ENCODE data around the gene CLIC3.
"Not testable (repeated sequence)": the region's sequence is repeated elsewhere in the genome, so short reads cannot be mapped to it uniquely, and the experiment has no call there.

Gene CLIC3

DNA sequence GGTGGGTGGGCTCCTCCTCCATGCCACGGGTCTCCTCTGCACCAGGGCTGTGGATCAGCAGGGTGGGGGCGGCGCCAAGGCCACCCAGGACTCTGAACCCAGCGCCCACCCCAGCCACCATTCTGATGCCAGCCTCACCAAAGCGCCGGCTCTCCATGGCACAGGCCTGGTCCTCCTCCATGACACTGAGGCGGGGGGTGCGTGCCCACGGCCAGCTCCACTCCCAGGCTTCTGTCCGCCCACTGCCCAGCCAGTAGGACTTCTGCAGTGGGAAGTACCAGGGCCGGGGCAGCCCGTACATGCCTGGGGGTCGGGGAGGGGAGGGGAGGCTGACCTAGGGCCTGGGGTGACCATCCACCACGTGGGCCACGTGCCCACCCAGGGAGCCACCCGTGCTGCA lies 20.1 kb upstream of the CLIC3 start:
- no peak for DNase-seq

DNA sequence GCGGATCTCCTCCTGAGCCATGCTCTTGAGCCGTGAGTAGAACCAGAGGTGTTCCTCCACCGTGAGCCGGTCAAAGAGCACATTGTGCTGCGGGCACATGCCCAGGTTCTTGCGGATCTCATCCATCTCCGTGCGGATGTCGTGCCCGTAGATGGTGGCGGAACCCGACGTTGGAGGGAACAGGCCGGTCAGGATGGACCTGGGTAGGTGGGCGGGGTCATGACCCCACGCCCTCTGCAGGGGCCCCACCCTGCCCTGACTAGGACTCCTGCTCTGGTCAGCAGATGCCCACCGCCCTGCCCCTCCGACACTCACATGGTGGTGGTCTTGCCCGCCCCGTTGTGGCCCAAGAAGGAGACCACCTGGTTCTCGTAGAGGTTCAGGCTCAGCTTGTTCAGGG lies 19.6 kb upstream of the CLIC3 start:
- DNase-seq: no peak

DNA sequence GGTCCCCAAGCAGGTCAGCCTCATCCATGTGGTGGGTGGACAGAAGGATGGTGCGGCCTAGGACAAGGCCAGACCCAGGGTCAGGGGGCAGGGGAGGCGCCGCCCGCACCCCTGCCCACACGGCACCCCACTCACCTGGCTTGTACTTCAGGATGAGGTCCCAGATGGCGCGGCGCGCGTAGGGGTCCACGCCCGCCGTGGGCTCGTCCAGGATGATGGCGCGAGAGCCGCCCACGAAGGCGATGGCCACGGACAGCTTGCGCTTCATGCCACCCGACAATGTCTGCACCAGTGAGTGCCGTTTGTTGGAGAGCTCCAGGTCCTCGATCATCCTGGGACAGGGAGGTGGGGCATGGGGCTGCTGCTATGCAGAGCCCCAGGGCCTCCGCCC lies 19.2 kb upstream of the CLIC3 start:
- no peak for DNase-seq

DNA sequence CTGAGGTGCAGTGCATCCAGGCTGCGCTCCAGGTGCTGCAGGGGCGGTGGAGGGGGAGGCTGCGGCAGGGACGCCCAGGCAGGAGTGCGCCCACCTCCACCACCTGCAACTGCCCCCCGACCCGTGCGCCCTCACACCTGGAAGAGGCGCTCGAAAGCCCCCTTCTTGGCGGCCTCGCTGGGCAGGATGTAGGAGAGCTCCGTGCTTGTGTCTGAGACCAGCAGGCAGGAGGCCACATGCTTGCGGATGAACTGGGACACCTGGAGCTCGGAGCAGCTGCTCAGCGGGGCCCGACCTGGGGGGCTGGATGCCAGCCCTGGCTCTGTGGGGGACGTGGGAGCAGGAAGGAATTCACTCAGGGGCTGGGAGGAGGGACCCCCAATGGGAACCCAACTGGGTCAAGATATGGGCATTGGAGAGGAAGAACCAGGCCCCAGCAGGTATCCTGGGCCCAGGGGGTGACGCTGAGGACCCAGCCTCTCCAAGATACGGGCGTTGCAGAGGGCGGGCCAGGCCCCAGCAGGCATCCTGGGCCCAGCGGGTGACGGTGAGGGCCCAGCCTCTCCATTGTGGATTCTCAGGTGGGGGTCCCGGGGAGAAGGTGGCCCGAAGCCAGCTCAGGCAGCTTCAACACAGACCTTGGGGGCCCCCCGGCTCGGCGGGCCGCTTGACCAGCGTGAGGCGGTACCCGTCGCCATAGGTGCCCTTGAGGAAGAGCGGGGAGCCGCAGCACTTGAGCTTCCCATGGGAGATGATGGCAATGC lies 18.6 kb upstream of the CLIC3 start:
- no peak for DNase-seq

DNA sequence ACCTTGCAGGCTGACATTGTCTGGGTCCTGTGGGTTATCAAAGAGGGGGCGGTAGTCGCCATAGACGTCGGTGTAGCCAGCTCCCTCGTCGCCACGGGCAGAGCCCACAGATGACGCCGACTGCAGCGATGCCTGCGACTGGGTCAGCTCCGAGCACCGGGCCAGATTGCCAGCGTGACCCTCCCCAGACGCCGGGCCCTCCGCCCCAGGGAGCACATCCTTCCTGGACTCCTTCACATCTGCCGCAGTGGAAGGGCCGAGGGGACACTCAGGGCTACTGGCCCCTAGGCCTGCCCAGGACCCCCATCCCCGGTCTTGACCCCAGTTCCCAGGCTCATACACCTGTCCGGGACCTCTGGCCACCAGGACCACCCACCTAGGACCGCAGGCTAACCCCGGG lies 17.8 kb upstream of the CLIC3 start:
- no peak for DNase-seq

DNA sequence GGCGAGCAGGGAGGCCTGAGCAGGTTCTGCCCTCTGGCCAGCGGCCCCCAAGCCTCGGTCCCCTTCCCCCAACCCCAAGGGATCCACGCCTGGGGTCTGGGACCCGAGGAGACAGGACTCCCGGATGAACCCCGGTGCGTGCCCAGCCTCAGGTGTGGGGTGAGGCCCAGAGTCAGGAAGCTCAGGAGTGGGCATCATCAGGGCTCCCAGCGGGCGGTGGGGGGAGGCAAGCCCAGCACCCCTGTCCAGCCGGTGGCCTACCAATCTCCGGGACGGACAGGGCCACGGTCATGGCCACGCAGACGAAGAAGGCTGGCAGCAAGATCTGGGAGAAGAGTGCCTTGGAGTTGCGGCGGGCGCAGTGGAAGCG lies 17.2 kb upstream of the CLIC3 start:
- DNase-seq: no peak

DNA sequence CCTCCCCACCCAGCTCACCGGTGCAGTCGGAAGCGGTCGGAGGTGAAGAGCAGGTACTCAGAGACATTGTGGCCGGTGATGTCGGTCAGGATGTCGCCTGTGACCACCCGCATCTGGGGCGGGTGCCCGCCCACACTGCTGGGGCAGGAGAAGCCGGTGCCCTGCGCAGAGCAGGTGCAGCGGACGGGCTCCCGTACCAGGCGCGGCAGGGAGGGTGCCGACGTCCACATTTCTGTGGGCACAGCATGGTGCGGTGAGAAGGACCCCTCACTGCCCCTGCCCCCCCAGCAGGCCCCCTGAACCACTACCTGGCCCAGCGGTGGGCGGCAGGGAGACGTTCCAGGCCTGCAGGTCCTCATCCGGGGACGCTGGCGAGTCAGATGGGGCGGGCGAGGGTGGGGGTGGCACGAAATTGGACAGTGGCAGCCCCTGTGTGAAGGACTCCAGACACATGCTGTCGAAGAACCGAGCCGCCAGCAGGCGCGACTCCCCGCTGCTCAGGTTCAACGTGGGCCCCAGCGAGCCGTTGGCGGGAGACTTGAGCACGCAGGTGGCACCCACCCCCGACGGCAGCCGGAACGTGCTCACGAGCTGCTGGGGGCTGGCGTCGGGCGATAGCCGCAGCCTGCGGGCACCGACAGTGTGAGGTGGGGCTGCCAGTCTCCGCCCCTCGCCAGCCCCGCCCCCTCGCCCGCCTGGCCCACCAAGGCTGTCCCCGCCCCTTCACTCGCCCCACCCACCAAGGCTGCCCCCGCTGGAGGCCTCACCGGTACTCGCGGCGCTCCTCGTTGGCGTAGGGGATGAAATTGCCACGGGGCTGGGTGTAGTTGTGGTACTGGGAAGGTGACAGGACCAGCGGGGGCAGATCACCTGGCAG lies 16.6 kb upstream of the CLIC3 start:
- DNase-seq: no peak

DNA sequence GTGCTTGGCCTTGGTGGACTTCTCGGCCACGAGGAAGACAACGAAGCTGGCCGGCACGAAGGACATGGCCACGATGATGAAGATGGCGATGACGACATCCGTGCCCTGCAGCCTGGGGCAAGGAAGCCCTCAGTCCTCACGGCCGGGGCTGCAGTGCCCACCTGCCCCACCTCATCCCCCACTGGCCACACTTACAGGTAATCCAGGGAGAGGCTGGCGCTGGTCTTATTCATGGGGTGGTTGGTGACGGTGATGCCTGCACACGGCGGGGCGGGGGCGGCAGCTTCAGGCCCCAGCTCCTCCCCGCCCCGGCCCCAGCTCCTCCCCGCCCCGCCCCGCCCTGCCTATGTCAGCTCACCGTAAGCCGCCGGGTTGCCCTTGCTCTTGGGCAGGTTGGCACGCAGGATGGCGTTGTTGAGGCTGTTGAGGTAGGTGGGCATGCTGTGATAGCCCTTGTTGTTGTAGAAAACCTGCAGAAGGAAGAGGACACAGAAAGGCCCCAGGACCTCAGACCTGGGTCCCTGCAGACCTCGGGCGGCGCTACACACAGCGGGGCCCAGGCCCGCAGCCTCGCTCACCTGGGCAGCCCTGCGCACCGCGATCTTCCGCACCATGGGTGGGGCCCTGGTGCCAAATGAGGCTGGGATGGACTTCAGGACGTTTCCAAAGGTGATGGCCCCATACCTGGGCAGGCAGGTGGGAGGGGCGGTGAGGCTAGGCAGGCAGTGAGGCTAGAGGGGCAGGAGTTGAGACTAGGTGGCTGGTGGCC lies 15.7 kb upstream of the CLIC3 start:
- no peak for DNase-seq

DNA sequence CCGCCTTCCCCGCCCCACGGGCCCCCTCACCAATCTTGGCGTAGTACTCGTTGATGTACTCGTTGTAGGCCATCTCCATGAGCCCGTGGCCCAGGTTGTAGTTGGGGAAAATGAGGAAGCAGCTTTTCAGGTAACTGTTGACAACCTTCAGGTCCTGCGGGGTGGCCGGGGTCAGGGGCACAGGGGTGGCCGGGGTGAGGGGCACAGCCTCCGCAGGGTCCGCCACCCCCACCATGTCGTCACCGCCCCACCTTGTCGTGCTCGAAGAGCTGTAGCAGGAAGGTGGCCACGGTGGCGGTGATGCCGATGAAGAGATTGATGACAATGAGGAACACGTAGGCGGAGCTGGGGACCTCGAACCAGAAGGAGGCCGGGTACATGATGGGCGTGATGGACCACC lies 14.8 kb upstream of the CLIC3 start:
- DNase-seq: no peak

DNA sequence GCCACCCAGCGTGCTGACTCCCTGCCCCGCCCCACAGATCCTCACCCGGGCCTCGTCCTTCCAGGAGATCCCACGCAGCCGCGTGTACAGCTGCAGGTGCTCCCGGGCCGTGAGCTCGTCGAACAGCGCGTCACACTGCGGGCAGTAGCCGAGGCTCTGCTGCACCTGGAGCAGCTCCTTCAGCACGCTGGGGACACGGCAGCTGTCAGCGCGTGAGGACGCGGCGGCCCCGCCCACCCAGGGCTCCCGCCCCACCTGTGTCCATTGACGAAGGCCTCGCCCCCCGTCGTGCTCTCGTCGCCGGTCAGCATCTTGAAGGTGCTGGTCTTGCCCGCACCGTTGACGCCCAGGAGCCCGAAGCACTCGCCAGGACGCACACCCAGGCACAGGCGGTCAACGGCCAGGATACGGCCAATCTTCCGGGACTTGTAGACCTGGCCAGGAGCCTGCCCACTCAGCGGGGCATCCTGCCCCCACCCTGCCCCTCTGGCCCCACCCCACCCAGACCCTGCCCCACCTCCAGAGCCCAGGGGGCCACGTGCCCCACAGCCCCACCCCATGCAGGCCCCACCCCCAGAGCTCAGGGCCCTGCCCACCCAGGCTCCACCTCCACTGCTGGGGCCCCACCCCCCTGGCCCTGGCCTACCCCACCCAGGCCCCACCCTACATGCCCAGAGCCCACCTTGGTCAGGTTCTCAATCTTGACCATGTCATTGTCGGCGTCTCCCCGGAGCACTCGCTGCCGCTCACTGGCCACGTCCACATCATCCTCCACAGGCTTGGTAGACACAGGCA lies 13.8 kb upstream of the CLIC3 start:
- DNase-seq: no peak

DNA sequence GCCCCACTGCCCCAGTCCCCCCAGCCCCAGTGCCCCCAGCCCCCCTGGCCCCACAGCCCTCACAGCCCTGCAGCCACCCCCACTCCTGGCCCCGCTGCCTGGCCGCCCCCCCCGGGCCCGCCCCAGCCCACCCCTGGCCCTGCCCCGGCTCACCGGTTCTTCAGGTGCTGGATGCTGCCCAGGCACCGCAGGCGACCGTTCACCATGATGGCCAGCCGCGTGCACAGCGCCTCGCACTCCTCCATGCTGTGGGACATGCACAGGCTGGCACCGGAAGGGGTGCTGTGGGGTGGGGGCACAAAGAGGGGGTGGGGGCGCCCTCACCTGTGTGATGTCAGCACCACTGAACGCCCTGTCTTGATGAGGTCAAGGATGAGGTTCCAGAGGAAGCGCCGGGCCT lies 12.8 kb upstream of the CLIC3 start:
- no peak for DNase-seq

DNA sequence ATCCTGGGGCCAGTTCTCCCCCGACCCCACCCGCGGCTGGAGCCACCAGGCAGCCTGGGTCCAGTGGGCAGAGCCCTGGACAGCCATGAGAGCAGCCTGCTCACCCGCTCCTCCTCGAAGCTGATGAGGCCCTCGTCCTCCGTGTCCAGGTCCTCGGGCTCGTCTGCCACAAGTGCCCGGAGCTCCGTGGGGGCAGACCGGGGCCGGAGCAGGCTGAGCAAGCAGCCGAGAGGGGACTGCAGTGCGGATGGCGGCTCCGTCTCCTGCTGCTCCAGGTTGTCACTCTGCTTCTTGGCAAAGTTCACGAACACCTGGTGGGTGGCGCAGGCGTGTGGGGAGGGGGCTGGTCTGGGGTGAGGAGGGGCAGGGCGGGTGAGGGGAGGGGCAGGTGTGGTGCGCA lies 11.9 kb upstream of the CLIC3 start:
- DNase-seq: no peak

DNA sequence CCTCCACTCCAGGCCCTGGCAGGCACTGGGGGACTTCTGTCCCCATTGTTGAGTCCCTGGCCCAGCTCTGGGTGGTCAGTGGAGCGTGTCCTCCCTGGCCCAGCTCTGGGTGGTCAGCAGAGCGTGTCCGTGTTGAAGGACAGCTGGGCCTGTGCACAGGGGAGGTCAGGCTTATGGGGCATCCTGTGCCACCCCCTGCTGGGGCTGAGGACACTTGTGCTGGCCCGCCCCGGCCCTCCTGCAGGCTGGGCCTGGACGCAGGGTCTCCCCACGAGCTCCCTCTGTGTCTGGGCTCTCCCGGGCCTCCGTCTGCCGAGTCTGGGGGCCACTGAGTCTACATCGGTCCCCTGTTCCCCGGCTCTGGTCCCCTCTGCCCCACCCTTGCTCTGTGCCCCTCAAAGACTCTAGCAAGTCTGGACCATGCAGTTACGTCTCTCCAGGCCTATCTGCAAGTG lies 11.5 kb upstream of the CLIC3 start:
- no peak for DNase-seq

DNA sequence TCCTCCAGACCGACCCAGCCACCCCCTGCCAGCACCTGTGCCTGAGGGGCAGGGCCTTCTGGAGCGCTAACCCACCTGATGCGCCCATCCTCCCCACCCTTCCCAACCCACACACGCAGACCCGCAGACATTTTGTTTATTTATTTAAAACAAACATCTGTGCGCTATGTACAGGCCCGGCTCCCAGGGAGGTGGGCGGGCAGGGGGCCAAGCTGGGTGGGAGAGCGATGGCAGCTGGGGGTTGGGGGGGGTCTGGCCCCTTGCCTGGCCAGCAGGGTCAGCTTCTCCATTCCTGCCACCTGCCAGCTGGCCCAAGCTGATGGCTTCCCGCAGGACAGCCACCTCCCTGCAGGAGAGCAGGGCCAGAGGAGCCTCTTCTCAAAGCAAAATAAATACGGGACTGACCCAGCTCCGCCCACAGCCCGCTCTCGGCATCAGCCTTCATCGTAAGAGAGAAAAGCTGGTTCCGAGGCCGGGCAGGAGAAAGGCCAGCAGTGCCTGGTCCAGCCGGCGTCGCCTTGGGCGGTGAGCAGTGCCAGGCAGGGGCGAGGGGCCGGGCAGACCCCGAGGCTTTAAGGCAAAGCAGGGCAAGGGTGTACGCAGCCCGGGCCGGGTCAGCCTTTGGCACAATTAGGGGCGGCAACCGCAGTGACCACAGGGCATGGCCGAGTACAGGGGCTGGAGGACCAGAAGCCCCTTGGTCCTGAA lies 10.9 kb upstream of the CLIC3 start:
- DNase-seq: no peak

DNA sequence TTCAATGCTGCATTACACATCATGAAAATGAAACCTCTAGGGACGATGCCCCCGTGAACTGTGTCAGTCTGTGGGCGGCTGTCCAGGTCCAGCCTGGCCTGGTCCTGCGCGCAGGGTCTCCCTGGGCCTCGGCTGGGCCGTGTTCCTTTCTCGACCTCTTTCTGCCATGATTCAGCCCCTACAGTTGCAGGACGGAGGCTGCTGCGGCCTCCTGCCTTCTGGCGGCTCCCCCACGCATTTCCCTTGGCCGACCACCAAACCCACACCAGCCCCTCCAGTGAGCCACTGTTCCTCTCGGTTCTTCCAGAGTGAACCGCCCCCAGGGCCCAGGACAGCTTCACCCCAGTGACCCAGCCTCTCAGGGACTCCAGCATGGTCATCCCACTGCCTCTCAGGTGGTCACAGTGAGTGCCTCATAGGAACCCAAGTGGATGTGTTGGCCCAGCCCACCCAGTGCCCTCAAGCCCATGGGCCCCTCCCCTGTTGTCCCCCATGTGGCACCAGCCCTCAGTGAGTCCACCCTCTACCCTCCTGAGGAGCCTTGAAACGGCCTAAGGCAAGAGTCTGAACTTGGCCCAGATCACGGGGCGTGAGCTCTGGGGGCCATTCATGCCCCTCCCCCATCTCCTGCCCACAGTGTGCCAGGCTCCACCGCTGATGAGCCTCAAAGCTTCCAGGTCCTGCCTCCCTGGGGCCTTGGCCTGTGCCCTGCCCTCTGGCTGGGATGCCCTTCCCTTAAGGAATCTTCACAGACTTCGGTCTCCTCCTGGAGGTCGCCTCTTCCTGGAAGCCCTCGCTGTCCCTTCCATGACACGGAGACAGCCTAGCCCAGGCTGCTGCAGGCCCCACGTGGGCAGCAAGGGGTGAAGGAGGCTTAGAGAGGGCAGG lies 10.0 kb upstream of the CLIC3 start:
- no peak for DNase-seq

DNA sequence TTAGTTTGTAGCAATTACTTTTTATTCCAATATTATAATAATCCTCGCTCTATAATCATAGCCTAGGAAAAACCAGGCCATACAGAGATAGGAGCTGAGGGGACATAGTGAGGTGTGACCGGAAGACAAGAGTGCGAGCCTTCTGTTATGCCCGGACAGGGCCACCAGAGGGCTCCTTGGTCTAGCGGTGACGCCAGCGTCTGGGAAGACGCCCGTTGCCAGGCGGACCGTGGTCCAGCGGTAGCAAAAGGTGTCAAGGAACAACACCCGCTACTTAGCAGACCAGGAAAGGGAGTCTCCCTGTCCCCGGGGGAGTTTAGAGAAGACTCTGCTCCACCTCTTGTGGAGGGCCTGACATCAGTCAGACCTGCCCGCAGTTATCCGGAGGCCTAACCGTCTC lies 7.9 kb upstream of the CLIC3 start:
- not testable (repeated sequence) for DNase-seq

DNA sequence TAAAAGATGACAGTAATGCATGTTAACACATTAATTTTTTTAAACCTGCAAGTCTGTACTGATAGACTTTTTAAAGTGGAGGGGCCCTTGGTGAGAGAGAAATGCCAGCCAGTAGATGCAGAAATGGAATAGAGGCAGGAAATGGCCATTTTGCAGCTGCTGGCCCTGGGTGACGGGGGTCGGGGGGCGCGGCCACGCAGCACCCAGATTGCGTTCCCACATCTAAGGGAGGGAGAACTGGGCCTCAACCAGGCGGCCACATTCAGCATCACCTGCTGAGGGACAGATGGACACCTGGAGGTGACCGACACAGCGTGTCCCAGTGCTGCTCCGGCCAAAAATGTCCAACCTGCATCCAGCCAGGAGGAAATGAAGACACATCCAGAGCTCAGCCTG lies 6.3 kb upstream of the CLIC3 start:
- DNase-seq: no peak

DNA sequence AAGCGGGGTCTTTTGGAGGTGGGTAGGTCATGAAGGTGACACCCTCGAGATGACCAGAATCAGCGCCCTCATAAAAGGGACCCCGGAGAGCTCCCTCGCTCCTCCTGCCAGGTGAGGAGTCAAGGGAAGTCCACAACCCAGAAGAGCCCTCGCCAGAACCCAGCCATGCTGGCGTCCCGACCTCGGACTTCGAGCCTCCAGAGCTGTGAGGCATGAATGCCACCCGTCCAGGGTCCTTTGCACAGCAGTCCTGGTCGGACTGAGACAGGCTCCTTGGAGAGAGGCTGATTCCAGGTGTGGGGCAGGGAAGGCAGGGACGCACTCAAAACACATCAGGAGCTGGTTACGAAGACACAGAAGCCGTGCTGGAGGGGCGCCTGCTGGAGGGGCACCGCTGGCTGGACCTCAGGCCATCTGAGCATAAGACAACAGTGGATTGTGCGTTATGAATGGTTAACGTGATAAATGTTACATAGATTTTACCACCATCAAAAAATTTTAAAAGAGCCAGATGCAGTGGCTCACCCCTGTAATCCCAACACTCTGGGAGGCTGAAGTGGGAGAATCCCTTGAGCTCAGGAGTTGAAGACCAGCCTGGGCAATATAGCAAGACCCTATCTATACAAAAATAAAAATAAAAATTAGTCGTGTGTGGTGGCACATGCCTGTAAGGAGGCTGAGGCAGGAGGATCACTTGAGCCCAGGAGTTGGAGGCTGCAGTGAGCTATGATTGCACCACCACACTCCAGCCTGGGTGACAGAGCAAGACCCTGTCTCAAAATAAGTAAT lies 5.7 kb upstream of the CLIC3 start:
- no peak for DNase-seq

DNA sequence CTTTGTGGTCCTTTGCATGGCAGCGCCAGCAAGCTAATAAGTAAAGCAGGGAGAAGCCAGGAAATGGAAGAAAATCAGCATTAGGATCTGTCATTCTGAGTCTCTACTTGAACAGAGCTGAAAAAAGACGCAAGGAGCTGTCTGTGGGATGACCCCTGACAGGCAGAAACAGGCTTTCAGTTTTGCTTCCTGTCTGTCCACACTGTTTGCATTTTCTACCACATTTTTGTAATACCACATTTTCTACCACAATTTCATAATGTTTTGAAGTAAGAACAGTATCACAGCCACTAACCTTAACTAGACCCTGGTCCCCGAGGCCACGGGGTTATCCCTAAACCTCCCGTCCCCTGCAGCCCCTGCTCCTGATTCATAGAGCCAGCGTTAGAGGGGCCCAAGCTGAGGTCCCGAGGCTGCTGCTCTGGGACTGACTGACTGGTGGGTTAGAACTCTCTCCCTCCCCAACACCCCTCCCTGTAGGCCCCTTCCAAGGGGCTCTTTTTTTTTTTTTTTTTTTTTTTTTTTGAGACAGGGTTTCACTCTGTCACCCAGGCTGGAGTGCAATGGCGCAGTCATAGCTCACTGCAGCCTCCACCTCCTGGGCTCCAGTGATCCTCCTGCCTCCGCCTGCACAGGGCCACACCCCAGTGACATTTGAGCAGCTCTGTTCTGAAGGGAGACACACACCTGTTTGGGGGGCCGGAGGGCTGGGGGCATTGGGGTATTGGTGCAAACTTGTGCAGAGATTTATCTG lies 4.0 kb upstream of the CLIC3 start:
- DNase-seq: peak; percentile 53
